K562 treated with DMSO at 1 percent for 4 hours (cell line): Measurements from ENCODE around the gene OR2T4. TPM values are rescaled to one million over a fixed set of nuclear protein-coding genes. Genes with fewer than 3 reads are reported as not detected.

Experiments
- total RNA-seq: library from RNA; unstranded; fragments of 300-600 nt; gene quantifications from 2 replicates; pipeline ENCODE4 v1.2.3, GENCODE V29; 2022; ENCODE audit not compliant: insufficient read depth

The OR2T4 gene, protein sequence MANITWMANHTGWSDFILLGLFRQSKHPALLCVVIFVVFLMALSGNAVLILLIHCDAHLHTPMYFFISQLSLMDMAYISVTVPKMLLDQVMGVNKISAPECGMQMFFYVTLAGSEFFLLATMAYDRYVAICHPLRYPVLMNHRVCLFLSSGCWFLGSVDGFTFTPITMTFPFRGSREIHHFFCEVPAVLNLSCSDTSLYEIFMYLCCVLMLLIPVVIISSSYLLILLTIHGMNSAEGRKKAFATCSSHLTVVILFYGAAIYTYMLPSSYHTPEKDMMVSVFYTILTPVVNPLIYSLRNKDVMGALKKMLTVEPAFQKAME
- total RNA-seq, result not detected in 2 replicates

DNA sequence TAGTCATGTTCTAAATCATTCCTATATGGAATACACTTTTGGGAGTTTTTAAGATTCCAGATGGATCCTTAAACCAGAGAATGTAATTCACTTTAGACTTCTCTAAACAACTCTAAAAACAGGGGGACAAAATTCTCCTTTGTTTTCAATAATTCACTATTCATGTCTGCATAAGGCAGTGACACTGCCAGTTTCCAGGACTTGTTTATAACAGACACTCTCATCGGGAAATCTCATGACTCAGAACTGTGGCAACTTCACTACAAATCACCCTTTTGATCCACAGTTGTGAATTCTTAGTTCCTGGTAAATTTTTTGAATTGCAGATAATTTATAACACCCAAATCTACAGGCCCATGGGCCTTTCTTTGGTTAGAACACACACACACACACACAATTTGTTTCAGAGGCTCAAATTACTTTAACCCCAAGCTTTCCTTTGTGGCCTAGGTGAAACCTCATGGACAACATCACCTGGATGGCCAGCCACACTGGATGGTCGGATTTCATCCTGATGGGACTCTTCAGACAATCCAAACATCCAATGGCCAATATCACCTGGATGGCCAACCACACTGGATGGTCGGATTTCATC lies at the start of gene OR2T4:
Gene OR2T4 (plus strand): TSS at position 545 of the 595 bp plus-strand sequence. CDS start 0 bp downstream, at position 545.

DNA sequence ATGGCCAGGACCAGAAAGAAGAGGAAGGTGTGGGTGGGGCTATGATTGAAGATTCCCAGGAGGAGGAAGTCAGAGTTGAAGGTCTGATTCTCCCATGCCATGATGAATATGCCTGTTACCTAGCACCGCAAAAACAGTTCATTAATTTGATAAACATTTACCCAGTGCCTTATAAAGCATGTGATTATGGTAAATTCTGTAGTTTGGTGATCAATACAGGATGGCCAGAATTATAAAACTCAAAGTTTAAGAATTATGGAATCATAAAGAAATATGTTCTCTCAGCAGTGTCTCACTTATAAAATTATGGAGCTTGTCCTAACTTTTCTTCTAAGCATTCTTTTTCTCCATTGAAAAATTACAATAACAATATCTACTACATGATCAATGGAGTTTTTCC lies 37.0 kb upstream of the OR2T4 start, which contains the start of gene OR2M7:
Gene OR2M7 (minus strand): TSS at position 101 of the 400 bp plus-strand sequence. CDS start 0 bp downstream, at position 101.

DNA sequence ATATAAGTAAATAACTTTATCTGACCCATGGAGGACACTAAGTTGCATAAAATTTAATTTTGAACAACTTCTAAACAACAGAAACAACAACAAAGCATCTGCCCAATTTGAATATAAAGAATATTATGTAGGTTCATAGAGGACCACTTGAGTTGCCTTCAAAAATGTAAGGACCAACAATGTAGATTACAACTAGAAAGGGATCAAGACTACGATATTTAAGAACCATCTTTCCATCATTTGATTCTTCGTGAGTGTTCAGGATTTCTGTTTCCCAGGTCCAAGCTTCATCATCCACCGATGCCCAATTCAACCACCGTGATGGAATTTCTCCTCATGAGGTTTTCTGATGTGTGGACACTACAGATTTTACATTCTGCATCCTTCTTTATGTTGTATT lies 13.0 kb upstream of the OR2T4 start, which contains the start of gene OR14C36:
Gene OR14C36 (plus strand): TSS at position 301 of the 400 bp plus-strand sequence. CDS start 0 bp downstream, at position 301.

DNA sequence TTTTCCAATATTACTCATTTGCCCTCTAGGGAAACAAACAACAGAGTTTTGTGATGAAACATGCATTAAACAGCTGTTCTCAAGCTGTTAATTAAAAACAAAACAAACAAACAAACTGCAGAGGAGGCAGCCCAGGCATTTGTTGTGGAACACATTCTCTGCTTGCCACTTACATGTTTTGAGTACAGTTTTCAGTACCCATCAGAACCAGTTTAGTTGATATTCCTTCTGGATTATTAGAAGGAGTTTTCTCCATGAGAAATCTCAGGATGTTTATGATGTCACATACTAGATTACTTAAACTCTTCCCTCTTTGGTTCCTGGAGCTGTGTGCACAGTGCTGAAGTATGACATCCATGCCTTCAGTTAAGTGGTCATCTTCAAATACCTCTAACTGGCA lies 14.0 kb downstream of the OR2T4 start, which contains the start of gene OR2T6:
Gene OR2T6 (plus strand): TSS at position 301 of the 400 bp plus-strand sequence. CDS start 11,863 bp downstream, outside the sequence.

DNA sequence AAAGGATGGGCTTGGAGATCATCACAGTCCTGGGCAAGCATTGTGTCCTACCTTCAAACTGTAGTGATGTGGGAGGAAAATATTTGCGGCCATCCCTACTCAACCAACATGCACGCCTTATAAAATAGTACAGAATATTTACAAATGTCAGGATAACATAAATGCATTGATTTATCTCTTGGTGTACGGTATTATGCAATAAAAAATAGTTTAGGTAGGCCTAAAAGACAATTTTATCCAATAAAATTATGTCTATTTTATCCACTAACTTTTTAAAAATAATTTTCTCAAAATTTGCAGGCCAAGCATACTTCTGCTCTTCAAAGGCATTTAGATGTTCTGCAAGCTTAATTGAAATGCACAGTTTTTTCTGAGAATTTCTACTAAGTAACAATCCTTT lies 41.3 kb downstream of the OR2T4 start, which contains the start of gene OR2T1:
Gene OR2T1 (plus strand): TSS at position 301 of the 400 bp plus-strand sequence. CDS start 3,100 bp downstream, outside the sequence.

Other genes with a start within 250 kb of the OR2T4 start
- gene OR2M5, start 216.5 kb upstream of the OR2T4 start, total RNA-seq, result not detected in 2 replicates
- not detected in 2 replicates for gene OR2M2, start 186.8 kb upstream of the OR2T4 start, total RNA-seq
- gene OR2M3, start 164.4 kb upstream of the OR2T4 start, total RNA-seq, result not detected in 2 replicates
- gene OR2M4, start 130.2 kb upstream of the OR2T4 start, total RNA-seq, result not detected in 2 replicates
- not detected in 2 replicates for gene OR2T33, start 83.7 kb upstream of the OR2T4 start, total RNA-seq
- gene OR2T12, start 58.2 kb upstream of the OR2T4 start, total RNA-seq, result not detected in 2 replicates
- gene OR2M7, start 37.1 kb upstream of the OR2T4 start, total RNA-seq, result not detected in 2 replicates
- gene OR14C36, start 12.9 kb upstream of the OR2T4 start, total RNA-seq, result not detected in 2 replicates
- not detected in 2 replicates for gene OR2T6, start 14.1 kb downstream of the OR2T4 start, total RNA-seq
- gene OR2T1, start 41.4 kb downstream of the OR2T4 start, total RNA-seq, result not detected in 2 replicates
- not detected in 2 replicates for gene OR2T2, start 84.0 kb downstream of the OR2T4 start, total RNA-seq
- gene OR2T3, start 111.7 kb downstream of the OR2T4 start, total RNA-seq, result not detected in 2 replicates
- gene OR2T5, start 126.9 kb downstream of the OR2T4 start, total RNA-seq, result not detected in 2 replicates
- gene OR2G6, start 146.4 kb downstream of the OR2T4 start, total RNA-seq, result not detected in 2 replicates
- gene OR2T29, start 201.1 kb downstream of the OR2T4 start, total RNA-seq, result not detected in 2 replicates
- not detected in 2 replicates for gene OR2T34, start 213.1 kb downstream of the OR2T4 start, total RNA-seq
- not detected in 2 replicates for gene OR2T10, start 236.0 kb downstream of the OR2T4 start, total RNA-seq